Brain pericyte (primary cell): ENCODE data around the gene HOXB3.
"Not testable (repeated sequence)": the region's sequence is repeated elsewhere in the genome, so short reads cannot be mapped to it uniquely, and the experiment has no call there.

Experiments used
- DNase-seq: peaks from one replicate; pipeline ENCODE4 v3.0.0-alpha.2; 2012; ENCODE audit warnings: low read depth, low spot score

HOXB3 gene

GRCh38 chr17:48526608-48527546 lies 63.2 kb downstream of the HOXB3 start:
- DNase-seq, result no peak

- DNase-seq, result no peak
These were observed 67.0 kb downstream of the HOXB3 start for GRCh38 chr17:48523010-48523409.

DNA sequence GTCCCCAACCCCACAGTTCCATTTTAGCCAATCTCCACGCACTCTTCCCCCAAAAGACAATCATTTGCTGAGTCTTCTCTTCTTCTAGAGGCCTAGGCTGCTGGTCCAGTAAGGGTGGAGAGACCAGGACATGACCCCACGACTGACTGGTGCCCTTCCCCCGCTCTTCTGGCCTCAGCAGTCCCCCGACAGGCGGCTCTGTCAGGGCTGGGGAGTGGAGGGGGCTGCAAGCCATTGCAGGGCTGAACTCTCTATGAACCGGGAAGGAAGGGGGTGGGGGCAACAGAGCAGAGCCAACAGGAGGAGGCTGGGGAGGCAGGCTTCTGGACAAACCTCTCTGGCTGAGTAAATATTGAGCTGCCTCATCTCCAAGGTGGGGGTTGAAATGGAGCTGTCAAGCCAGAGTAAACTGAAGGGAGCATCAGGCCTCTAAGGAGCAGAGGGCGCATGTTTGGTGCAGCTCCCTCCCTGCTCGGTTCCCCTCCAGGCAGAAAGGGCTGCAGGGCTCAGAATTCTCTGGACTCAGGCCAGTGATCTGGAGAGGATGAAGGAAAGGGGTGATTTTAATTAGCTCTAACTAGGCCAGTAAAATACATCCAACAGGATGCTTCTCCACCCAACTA lies 67.9 kb downstream of the HOXB3 start:
- no peak for DNase-seq

DNA sequence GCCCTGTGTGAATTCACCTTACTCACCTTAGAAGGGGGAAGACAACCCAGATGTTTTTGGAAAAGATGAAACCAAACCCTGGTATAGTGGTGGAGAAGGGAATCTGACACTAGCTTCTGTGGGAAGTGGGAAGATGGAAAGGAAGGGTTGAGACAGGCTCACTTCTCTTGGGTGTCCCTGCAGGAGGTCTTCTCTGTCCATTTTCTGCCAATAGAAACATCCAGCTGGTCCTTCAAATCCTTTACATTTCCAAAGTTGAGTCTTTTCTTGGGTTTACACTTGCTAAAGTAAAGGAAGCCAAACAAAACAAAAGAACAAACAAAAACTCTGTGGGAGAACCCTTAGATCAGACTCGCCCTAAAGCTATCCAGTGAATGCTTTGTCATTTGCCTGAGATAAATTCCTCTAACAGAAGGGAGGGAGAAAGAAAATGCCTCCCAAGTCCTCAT lies 69.4 kb downstream of the HOXB3 start:
- no peak for DNase-seq

- no peak for DNase-seq
These were observed 70.6 kb downstream of the HOXB3 start for GRCh38 chr17:48519427-48519826.

DNA sequence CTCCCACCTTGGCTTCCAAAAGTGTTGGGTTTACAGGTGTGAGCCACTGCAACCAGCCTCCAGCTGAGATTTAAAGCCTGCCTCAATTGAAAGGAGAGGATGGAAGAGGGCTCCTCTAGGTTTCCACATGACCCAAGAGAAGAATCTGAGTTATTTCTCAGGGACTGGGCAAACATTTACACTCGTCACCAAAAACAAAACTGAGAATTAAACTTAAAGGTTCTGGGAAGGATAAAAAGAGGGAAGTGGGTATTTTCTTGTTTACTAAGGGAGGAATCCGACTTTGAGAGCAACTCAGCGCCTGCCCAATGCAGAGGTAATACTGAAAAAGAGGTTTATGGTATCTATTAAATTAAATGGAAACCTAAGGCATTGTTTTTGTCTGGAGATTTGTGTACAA lies 72.6 kb downstream of the HOXB3 start:
- DNase-seq, result no peak

GRCh38 chr17:48515925-48516900 lies 73.8 kb downstream of the HOXB3 start:
- no peak for DNase-seq

GRCh38 chr17:48514477-48514876 lies 75.6 kb downstream of the HOXB3 start:
- DNase-seq, result no peak

DNA sequence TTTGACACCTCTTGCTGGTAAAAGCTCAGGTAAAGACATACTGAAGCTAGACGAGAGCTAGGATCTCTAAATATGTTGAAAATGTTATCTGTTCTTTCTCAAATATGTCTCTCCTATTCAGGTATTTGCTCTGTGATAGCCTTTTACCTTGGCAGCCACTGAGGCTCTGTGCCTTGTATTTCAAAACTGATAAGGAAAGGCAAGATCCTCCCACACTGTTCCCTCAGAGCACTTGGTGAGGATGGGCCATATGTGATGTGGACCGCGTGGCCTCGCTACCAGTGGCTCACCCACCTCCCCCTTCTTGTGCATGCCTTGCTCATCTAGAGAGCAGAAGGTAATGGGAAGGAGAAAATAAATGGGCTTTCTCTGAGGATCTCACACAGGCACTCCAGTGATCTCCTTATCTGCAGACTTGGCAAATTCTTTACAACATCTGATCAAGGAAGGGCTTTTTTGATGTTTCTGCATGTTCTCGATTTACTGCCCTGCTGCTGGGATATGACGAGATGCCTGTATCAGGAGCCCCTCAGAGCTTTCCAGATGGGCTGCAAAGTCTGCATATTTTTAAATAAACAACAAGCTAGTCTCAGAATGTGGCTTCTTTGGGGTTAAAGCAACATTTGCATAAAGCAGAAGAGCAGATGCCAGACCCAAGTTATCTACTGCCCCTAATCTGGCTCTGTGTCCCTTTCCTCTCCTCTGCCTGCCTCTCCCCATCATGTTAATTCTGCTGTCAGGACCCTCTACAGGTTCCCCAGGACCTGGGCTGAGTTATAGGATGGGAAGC lies 76.2 kb downstream of the HOXB3 start:
- DNase-seq, result no peak

DNA sequence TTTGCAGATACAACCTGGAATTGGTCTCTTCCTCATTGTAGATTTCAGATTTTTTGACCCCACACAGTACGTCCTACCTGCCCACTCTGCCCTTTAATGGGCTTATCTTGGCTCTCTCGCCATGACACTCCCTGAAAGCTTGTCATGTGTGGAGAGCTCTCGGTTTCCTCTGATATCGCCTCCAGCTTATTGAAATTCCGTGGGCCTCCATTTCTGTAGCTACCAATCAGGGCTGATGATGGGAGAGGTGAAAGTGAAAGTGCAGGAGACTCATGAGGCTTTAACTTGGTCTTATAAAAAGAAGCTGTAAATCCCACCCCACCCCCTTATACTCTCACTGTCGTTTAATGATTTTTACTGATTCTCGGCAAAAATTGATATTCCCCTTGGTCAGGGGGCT lies 76.9 kb downstream of the HOXB3 start:
- no peak for DNase-seq

DNA sequence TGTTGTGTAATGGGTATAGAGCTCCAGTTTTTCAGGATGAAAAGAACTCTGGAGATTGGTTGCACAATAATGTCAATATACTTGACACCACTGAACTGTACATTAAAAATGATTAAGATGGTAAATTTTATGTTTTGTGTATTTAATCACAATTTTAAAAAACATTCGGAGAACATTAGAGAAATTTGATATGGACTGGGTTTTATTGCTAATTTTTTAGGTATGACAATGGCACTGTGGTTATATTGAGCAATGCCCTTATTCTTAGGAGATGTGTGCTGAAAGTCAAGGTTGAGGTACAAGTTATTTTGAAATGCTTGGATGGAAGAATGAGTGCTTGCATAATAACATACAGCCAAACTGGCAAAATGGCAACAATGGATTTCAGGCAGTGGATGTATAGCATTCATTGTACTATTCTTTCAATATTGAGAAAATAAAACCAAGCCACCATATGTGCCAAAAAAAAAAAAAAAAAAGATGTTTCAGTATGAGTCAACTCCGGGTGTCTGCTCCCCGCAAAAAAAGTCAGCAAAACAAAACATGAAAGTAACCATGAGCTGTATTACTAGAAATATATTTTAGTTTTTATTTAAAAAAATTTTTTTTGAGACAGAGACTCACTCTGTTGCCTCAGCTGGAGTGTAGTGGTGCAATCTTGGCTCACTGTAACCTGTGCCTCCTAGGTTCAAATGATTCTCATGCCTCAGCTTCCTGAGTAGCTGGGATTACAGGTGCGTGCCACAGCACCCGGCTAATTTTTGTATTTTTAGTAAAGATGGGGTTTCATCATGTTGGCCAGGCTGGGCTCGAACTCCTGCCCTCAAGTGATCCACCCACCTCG lies 79.1 kb downstream of the HOXB3 start:
- DNase-seq, result no peak

- no peak for DNase-seq
These were observed 79.7 kb downstream of the HOXB3 start for GRCh38 chr17:48510381-48510760.

DNA sequence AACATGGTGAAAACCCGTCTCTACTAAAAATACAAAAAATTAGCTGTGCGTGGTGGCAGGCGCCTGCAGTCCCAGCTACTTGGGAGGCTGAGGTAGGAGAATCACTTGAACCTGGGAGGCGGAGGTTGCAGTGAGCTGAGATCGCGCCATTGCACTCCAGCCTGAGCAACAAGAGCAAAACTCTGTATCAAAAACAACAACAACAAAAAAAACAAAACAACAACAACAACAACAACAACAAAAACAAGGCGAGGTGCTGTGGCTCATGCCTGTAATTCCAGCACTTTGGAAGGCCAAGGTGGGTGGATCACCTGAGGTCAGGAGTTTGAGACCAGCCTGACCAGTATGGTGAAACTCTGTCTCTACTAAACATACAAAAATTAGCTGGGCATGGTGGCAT lies 80.3 kb downstream of the HOXB3 start:
- not testable (repeated sequence) for DNase-seq

GRCh38 chr17:48506246-48506645 lies 83.8 kb downstream of the HOXB3 start:
- DNase-seq, result no peak

DNA sequence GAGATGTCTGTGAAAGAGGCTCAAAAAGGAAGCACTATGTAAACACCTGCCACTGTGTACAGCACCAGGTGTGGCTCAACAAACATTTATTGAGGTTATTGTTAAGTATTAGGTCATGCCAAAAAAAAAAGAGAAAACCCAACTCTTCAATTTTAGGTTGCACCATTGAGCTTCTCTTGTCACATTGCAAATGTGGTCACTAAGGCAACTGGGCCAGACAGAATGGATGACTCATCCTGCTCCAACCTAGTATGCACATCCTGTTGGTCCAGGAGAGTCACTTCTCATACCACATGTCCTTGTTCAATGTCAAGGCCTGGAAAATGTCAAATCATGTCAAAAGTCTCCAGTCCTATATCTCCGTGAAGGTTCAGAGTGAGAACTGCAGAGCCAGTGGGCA lies 84.3 kb downstream of the HOXB3 start:
- DNase-seq, result no peak

GRCh38 chr17:48504953-48505352 lies 85.1 kb downstream of the HOXB3 start:
- DNase-seq, result no peak

DNA sequence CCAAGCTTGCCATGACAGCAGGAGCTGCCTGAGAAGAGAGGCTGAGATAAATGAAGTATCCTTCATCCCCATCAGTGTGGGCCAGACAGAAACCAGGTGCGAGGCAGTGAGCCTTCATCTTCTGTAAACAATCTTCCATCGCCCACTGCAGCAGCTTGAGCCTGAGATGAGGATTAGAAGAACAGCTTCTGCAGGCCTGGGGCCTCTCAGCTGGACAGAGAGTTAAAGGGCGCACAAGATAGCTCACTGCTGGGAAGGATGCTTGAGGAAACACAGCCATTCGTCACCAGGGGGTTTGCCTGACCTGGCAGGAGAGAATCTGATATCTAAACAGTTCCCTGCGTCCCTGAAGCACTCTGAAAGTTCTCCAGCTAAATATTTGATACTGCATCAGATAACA lies 86.3 kb downstream of the HOXB3 start:
- no peak for DNase-seq

DNA sequence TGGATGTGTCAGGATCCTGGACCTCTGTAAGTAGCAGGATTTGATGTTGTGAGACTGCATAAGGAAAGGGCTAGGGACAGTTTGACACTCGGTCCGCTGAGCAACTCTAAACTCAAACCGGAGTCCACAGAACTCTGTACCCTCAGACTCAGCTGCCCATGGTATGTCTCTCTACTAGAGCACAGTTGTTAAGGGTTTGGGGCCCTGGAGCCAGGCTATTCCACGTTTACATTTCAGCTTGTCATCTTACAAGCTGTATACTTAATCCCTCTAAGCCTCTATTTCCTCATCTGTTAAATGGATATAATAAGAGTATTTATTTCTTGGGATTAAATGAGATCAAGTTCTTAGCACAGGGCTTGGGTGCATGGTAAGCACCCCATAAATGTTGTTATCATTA lies 87.1 kb downstream of the HOXB3 start:
- DNase-seq, result no peak

GRCh38 chr17:48502312-48502711 lies 87.7 kb downstream of the HOXB3 start:
- no peak for DNase-seq
